MM.1S (cell line): ENCODE measurements around the gene RUFY4.

Experiments used
- DNase-seq: peaks from one replicate; pipeline ENCODE4 v3.0.0-alpha.2; 2015
- H2AFZ ChIP-seq: fragments of 300-600 bp; sonication (generic); 2 replicates; pipeline ENCODE4 v1.6.0; 2016; ENCODE audit warnings: antibody characterized with exemption, low read length
- H3F3A ChIP-seq: fragments of 300-600 bp; sonication (generic); 2 replicates; pipeline ENCODE4 v1.6.1; 2016; ENCODE audit warnings: mild to moderate bottlenecking, antibody characterized with exemption, low read length, moderate library complexity, mixed read lengths; ENCODE audit not compliant: insufficient read depth
- H3K27ac ChIP-seq: fragments of 300-600 bp; sonication (generic); 2 replicates; pipeline ENCODE4 v1.5.1; 2016; ENCODE audit warnings: mild to moderate bottlenecking, low read length
- H3K27me3 ChIP-seq: fragments of 300-600 bp; sonication (generic); replicated peaks from 2 replicates; pipeline ENCODE4 v1.6.0; 2016; ENCODE audit warnings: low read length; ENCODE audit not compliant: insufficient read depth
- H3K36me3 ChIP-seq: fragments of 300-600 bp; sonication (generic); replicated peaks from 2 replicates; pipeline ENCODE4 v1.6.1; 2016; ENCODE audit warnings: mild to moderate bottlenecking, low read length, mixed read lengths; ENCODE audit not compliant: insufficient read depth
- H3K4me1 ChIP-seq: fragments of 300-600 bp; sonication (generic); 2 replicates; pipeline ENCODE4 v1.6.1; 2016; ENCODE audit warnings: low read length, mixed read lengths
- H3K4me2 ChIP-seq: fragments of 300-600 bp; sonication (generic); 2 replicates; pipeline ENCODE4 v1.6.0; 2016; ENCODE audit warnings: low read depth, low read length
- H3K4me3 ChIP-seq: fragments of 300-600 bp; sonication (generic); 2 replicates; pipeline ENCODE4 v1.5.1; 2016; ENCODE audit warnings: low read length, mixed read lengths
- H3K79me2 ChIP-seq: fragments of 300-600 bp; sonication (generic); 2 replicates; pipeline ENCODE4 v1.6.1; 2016; ENCODE audit warnings: mixed run types, low read length, mixed read lengths
- H3K9ac ChIP-seq: fragments of 300-600 bp; sonication (generic); 2 replicates; pipeline ENCODE4 v1.6.1; 2016; ENCODE audit warnings: low read length, mixed read lengths
- H3K9me2 ChIP-seq: fragments of 300-600 bp; sonication (generic); replicated peaks from 2 replicates; pipeline ENCODE4 v1.6.1; 2016; ENCODE audit warnings: mild to moderate bottlenecking, low read length, mixed read lengths; ENCODE audit not compliant: insufficient read depth
- H3K9me3 ChIP-seq: fragments of 300-600 bp; sonication (generic); replicated peaks from 2 replicates; pipeline ENCODE4 v1.6.1; 2016; ENCODE audit warnings: mild to moderate bottlenecking, low read length, mixed read lengths; ENCODE audit not compliant: insufficient read depth
- H4K20me1 ChIP-seq: fragments of 300-600 bp; sonication (generic); 2 replicates; pipeline ENCODE4 v1.6.1; 2016; ENCODE audit warnings: mild to moderate bottlenecking, low read length, moderate library complexity, mixed read lengths; ENCODE audit not compliant: insufficient read depth
- CTCF ChIP-seq: fragments of 300-600 bp; sonication (generic); IDR thresholded peaks from 2 replicates; pipeline ENCODE4 v1.5.1; 2016; ENCODE audit warnings: antibody characterized with exemption, low read length, mixed read lengths
- EZH2 ChIP-seq: fragments of 300-600 bp; sonication (generic); optimal IDR thresholded peaks from 2 replicates; pipeline ENCODE3; 2017; ENCODE audit warnings: low read depth, mild to moderate bottlenecking, antibody characterized with exemption, low read length, mixed read lengths
- EZH2phosphoT487 ChIP-seq: fragments of 300-600 bp; sonication (generic); IDR thresholded peaks from 2 replicates; pipeline ENCODE4 v1.6.1; 2018; ENCODE audit warnings: antibody characterized with exemption, low read length

Gene RUFY4

GRCh38 chr2:218027426-218028188 is 41.4 kb upstream of the RUFY4 start:
- Histone ChIP-seq H3K36me3 (no peaks in the 10 kb centered on the region), H3K4me3 (no peak overlapping the region), H3K9me3 (no peaks in the 10 kb centered on the region), H3K9ac (no peak overlapping the region), H3K9me2 (no peaks in the 10 kb centered on the region), H3F3A (no peaks in the 10 kb centered on the region), H4K20me1 (no peaks in the 10 kb centered on the region), H3K79me2 (no peaks in the 10 kb centered on the region), H3K27ac (no peak overlapping the region), H3K27me3 (no peaks in the 10 kb centered on the region), H3K4me2 (no peak overlapping the region), H3K4me1 (no peaks in the 10 kb centered on the region), H2AFZ (no peak overlapping the region)
- TF ChIP-seq CTCF (no peak), EZH2 (no peak), EZH2phosphoT487 (no peak)
- DNase-seq: no peak

DNA sequence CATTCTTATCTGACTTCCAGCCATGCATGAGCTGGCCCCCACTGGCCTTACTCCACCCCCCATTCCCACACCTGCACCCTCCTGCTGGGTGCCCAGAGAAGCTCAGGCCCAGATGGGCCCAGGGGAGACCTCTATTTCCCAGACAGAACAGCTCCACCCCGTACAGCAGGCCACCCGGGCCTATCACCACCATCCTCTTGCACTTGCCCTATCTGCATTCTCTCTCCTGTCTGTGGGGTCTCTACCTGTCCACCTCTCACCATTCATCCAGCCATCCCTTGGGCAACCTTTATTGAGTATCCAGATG is 40.9 kb upstream of the RUFY4 start:
- no peaks in the 10 kb centered on the region for H3K27me3 ChIP-seq
- H3K4me3 ChIP-seq: no peak overlapping the region
- H3K9me2 ChIP-seq: no peaks in the 10 kb centered on the region
- H3K36me3 ChIP-seq: no peaks in the 10 kb centered on the region
- H3K4me2 ChIP-seq: no peak overlapping the region
- H3K27ac ChIP-seq: no peak overlapping the region
- TF ChIP-seq EZH2phosphoT487 (no peak), EZH2 (no peak), CTCF (no peak)
- no peaks in the 10 kb centered on the region for H3K4me1 ChIP-seq
- no peak overlapping the region for H2AFZ ChIP-seq
- no peak for DNase-seq
- no peaks in the 10 kb centered on the region for H4K20me1 ChIP-seq
- H3K79me2 ChIP-seq: no peaks in the 10 kb centered on the region
- H3K9me3 ChIP-seq: no peaks in the 10 kb centered on the region
- no peaks in the 10 kb centered on the region for H3F3A ChIP-seq
- no peak overlapping the region for H3K9ac ChIP-seq

DNA sequence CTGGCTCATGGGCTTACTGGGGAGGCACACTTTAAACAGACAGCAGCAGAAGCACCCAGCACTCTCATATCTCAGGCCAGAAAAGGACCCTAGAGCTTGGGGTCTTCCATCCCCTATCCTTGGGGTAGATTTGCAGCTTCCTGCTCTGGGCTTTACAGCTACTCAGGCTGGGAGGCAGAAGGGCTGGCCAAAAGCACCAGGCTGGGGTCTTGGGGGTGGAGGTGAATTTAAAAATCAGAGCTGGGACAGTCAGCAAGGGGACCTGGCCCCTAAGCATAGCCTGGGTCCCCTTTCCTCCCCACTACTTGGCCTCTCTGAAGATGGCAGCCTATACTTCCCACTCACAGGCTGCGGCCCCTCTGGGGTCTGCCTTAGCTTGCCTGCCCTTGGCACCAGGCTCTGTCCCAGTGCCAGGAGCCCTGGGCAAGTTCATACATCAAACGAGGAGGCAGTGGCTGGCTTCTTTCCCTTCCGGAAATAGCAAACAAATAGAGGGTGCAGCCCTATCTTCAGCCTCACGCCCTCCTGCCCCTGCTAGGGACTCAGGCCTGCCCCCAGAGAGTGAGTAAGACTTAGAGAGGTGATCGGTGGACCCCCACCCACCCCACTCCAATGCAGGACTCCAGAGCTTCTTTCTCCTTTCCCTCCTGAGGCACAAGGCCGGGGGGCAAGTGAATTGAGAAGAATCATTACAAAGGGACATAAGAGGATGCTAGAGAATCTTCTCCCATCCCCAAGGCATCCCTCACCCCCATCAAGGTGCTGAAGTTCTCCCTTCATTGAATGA is 40.3 kb upstream of the RUFY4 start:
- H3K27me3 ChIP-seq: no peaks in the 10 kb centered on the region
- no peaks in the 10 kb centered on the region for H4K20me1 ChIP-seq
- H3K4me3 ChIP-seq: no peak overlapping the region
- H3K4me2 ChIP-seq: no peak overlapping the region
- no peak overlapping the region for H3K27ac ChIP-seq
- H3K9me2 ChIP-seq: no peaks in the 10 kb centered on the region
- no peak overlapping the region for H3K9ac ChIP-seq
- no peaks in the 10 kb centered on the region for H3K36me3 ChIP-seq
- H3K9me3 ChIP-seq: no peaks in the 10 kb centered on the region
- TF ChIP-seq EZH2phosphoT487 (no peak), CTCF (no peak), EZH2 (no peak)
- no peak for DNase-seq
- H3K4me1 ChIP-seq: no peaks in the 10 kb centered on the region
- H2AFZ ChIP-seq: no peak overlapping the region
- no peaks in the 10 kb centered on the region for H3K79me2 ChIP-seq
- H3F3A ChIP-seq: no peaks in the 10 kb centered on the region
